GM18498 (cell line): Measurements from ENCODE around the gene ZSCAN5B.
"Not testable (repeated sequence)": the region's sequence is repeated elsewhere in the genome, so short reads cannot be mapped to it uniquely, and the experiment has no call there.

Source experiments
- ATAC-seq: cut with Tn5 transposase; IDR thresholded peaks from one replicate; pipeline ENCODE4 v1.9.1; 2021; ENCODE audit warnings: mild to moderate bottlenecking, moderate library complexity; ENCODE audit not compliant: unreplicated experiment

The ZSCAN5B gene

GRCh38 chr19:56176310-56176709 lies 21.3 kb downstream of the ZSCAN5B start:
- ATAC-seq, result not testable (repeated sequence)

GRCh38 chr19:56175861-56176307 lies 21.7 kb downstream of the ZSCAN5B start, which contains the start of gene GALP:
TSS of gene GALP (plus strand) at chr19:56176008. CDS start at chr19:56177109, 1,101 bp downstream.
- not testable (repeated sequence) for ATAC-seq

- no peak for ATAC-seq
Measured at GRCh38 chr19:56174550-56174949, 23.0 kb downstream of the ZSCAN5B start.

- ATAC-seq, result no peak
Measured at GRCh38 chr19:56174086-56174485, 23.5 kb downstream of the ZSCAN5B start.

- ATAC-seq, result no peak
Measured at GRCh38 chr19:56170261-56170660, 27.3 kb downstream of the ZSCAN5B start.

GRCh38 chr19:56167064-56167578 lies 30.5 kb downstream of the ZSCAN5B start:
- no peak for ATAC-seq

GRCh38 chr19:56163097-56163496 lies 34.5 kb downstream of the ZSCAN5B start:
- no peak for ATAC-seq

- no peak for ATAC-seq
Measured at GRCh38 chr19:56162258-56162657, 35.3 kb downstream of the ZSCAN5B start.

- no peak for ATAC-seq
Measured at GRCh38 chr19:56161534-56161933, 36.0 kb downstream of the ZSCAN5B start.

GRCh38 chr19:56159622-56160271 lies 37.8 kb downstream of the ZSCAN5B start:
- no peak for ATAC-seq

GRCh38 chr19:56159009-56159559 lies 38.5 kb downstream of the ZSCAN5B start:
- ATAC-seq, result no peak

GRCh38 chr19:56158170-56158757 lies 39.3 kb downstream of the ZSCAN5B start:
- ATAC-seq, result no peak

- ATAC-seq, result no peak
Measured at GRCh38 chr19:56156768-56157167, 40.8 kb downstream of the ZSCAN5B start.

GRCh38 chr19:56155124-56155687 lies 42.4 kb downstream of the ZSCAN5B start:
- no peak for ATAC-seq

GRCh38 chr19:56153507-56153906 lies 44.1 kb downstream of the ZSCAN5B start:
- no peak for ATAC-seq

GRCh38 chr19:56152644-56153043 lies 44.9 kb downstream of the ZSCAN5B start:
- no peak for ATAC-seq

GRCh38 chr19:56150358-56150757 lies 47.2 kb downstream of the ZSCAN5B start:
- no peak for ATAC-seq

GRCh38 chr19:56149656-56150038 lies 47.9 kb downstream of the ZSCAN5B start:
- no peak for ATAC-seq

- ATAC-seq, result not testable (repeated sequence)
Measured at GRCh38 chr19:56148955-56149655, 48.5 kb downstream of the ZSCAN5B start.

GRCh38 chr19:56148096-56148495 lies 49.5 kb downstream of the ZSCAN5B start:
- ATAC-seq, result no peak

GRCh38 chr19:56147307-56147706 lies 50.3 kb downstream of the ZSCAN5B start:
- ATAC-seq, result no peak
